IPS-20b (cell line): ENCODE data around the gene TCEAL5.
"Not testable (repeated sequence)": the region's sequence is repeated elsewhere in the genome, so short reads cannot be mapped to it uniquely, and the experiment has no call there.

Experiments
- H3K27ac ChIP-seq: one replicate; pipeline ENCODE4 v1.5.1; 2013; ENCODE audit warnings: low read length
- H3K27me3 ChIP-seq: 2 replicates; pipeline ENCODE4 v1.6.1; 2013; ENCODE audit warnings: mild to moderate bottlenecking, low read length, inconsistent platforms; ENCODE audit not compliant: insufficient read depth
- H3K36me3 ChIP-seq: 2 replicates; pipeline ENCODE4 v1.6.1; 2013; ENCODE audit warnings: low read depth, mild to moderate bottlenecking, inconsistent platforms, low read length, moderate library complexity; ENCODE audit not compliant: insufficient read depth
- H3K4me1 ChIP-seq: 2 replicates; pipeline ENCODE4 v1.6.1; 2013; ENCODE audit warnings: mild to moderate bottlenecking, control low read depth, inconsistent platforms, low read length, moderate library complexity; ENCODE audit not compliant: insufficient read depth
- H3K4me3 ChIP-seq: 2 replicates; pipeline ENCODE4 v1.5.1; 2013; ENCODE audit warnings: mild to moderate bottlenecking, low read length, inconsistent platforms
- H3K9ac ChIP-seq: 2 replicates; pipeline ENCODE4 v1.6.1; 2013; ENCODE audit warnings: low read depth, mild to moderate bottlenecking, inconsistent platforms, low read length, moderate library complexity
- H3K9me3 ChIP-seq: 2 replicates; pipeline ENCODE4 v1.6.1; 2013; ENCODE audit warnings: mild to moderate bottlenecking, low read depth, low read length, inconsistent platforms; ENCODE audit not compliant: insufficient read depth

The TCEAL5 gene

DNA sequence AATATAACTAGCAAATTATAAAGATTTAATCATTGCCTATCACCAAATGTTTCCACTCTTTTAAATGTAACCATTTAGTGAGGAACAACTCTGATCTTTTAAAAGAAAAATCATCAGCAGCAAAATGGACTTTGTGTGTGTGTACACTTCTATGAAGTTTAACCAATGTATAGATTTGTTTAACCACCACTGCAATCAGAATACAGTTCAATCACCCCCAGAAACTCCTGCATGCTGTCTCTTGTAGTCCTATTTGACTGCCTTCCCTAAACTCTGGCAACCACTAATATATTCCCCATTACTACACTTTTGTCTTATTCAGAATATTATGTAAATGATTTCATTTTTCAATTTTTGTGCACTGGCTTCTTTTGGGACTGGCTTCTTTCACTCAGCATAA lies 19.9 kb downstream of the TCEAL5 start:
- H3K4me1 ChIP-seq, result peaks cover 13% of the 10 kb centered on the region; the same call in 1 of the 2 replicates
- no peak overlapping the region for H3K4me3 ChIP-seq
- no peak overlapping the region for H3K27ac ChIP-seq
- H3K9ac ChIP-seq, result no peak overlapping the region
- H3K9me3 ChIP-seq, result no peaks in the 10 kb centered on the region
- no peaks in the 10 kb centered on the region for H3K27me3 ChIP-seq
- H3K36me3 ChIP-seq, result peaks cover 21% of the 10 kb centered on the region

DNA sequence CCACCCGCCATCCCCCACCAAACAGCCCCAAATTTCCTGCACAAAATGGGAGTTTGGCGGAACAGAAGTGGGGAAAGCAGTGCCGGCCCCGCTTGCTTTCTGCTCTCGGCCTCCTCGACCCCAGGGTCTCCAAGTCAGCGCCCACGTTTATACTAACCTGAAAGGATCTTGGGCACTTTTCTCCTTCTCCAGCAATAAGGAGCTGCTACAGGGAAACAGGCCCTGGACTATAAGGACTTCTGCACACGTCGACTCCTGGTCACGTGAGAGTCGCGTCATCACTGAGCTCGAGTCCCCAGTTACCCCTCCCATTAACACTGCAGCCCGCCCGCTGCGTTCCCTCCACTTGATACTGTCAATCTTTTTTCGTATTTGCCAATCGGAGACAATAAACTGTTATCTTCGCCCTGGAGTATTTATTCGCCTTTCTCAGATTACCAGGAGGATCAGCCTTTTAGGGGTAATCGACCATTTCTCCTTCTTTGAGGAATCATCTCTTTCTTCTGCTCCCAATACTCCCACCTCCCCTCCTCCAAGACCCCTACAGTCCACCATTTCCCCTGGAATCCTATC lies 21.5 kb downstream of the TCEAL5 start, which contains the start of gene TCEAL8:
TSS of gene TCEAL8 (minus strand) at position 235 of the 573 bp plus-strand sequence. CDS start 1,176 bp downstream, outside the sequence.
- peak within 1 kb of the TSS; percentile 98 for H3K4me3 ChIP-seq
- H3K9ac ChIP-seq, result peak within 1 kb of the TSS; percentile 95
- no peaks in the 10 kb centered on the region for H3K9me3 ChIP-seq
- H3K27me3 ChIP-seq, result no peaks in the 10 kb centered on the region
- H3K36me3 ChIP-seq, result peaks cover 22% of the 10 kb centered on the region
- peaks cover 13% of the 10 kb centered on the region; the same call in 1 of the 2 replicates for H3K4me1 ChIP-seq
- H3K27ac ChIP-seq, result peak within 1 kb of the TSS; percentile 90

DNA sequence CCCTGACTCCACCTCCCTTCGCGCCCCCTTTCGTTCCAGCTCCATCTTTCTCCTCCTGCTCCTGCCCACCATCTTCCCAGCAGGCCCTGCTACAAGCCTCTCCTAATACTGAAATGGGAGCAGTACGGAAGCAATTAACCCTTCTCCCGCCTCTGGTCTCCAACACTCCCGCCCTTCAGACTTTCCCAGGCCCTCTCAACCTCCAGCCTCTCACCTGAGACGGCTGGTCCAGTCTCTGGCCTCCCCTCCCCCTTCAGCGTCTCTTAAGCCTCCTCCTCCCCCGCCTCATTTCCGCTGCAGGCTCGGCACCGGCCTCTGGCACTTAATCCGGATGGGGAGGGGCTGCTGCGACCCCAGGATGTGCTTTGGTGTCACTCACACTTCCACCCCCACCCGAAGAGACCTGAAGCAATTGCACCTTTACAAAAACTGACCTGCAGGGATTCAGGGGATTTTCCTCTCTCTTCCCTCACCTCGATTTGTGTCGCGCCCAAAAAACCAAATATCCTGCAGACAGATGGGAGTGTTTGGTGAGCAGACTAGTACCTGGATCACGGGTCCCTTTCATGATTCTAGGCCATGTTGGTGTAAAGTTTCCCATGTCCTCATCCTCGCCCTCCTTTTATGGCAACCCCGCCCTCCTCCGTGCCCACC lies 22.3 kb downstream of the TCEAL5 start:
- Histone ChIP-seq H3K27ac (peak overlapping the region; percentile 89), H3K9me3 (no peaks in the 10 kb centered on the region), H3K36me3 (peaks cover 22% of the 10 kb centered on the region), H3K4me1 (peaks cover 13% of the 10 kb centered on the region; the same call in 1 of the 2 replicates), H3K9ac (peak overlapping the region; percentile 95), H3K4me3 (peak overlapping the region; percentile 98), H3K27me3 (no peaks in the 10 kb centered on the region)

DNA sequence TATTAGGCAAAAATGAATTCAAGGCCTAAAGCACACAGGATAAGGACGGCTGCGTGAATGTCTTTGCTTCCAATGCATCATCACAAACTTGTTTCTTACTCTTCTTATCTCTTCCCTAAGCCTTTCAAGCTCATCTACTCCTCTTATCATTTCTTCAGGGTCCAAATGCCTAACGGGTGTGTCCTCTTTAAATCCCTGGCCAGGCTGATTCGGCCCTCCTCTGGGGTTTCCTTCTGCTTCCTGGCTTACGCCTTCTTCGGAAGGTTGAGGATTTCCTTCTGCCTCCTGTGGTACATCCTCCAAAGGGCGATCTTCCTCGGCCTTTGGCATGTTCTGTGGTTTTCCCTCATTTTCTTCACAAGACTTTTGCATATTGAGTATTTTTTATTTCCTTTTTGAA lies 22.9 kb downstream of the TCEAL5 start:
- peak overlapping the region; percentile 98 for H3K4me3 ChIP-seq
- peak overlapping the region; percentile 32 for H3K27ac ChIP-seq
- H3K4me1 ChIP-seq, result peaks cover 13% of the 10 kb centered on the region; the same call in 1 of the 2 replicates
- no peaks in the 10 kb centered on the region for H3K27me3 ChIP-seq
- peaks cover 22% of the 10 kb centered on the region for H3K36me3 ChIP-seq
- H3K9ac ChIP-seq, result peak overlapping the region; percentile 95; the same call in 1 of the 2 replicates
- H3K9me3 ChIP-seq, result no peaks in the 10 kb centered on the region

DNA sequence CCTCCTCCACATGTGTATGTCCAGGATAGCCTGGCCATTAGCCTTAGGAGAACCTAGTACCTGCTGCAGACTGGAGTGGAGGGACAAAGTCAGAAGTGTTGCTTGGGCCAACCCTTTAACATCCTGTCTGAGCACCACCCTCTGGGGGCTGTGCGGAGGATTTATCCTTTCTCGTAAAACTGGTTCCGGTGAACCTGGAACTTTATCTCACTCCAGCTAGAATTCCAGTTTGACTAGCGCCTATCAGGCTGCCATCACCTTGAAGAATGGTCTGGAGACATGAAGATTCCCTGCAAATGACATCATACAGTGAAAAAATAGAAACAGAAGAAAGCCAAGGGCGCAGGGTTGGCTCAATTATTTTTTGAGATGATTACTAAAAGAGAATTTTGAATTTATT lies 25.6 kb downstream of the TCEAL5 start:
- no peak overlapping the region for H3K4me3 ChIP-seq
- H3K9ac ChIP-seq, result no peak overlapping the region
- H3K4me1 ChIP-seq, result peaks cover 13% of the 10 kb centered on the region; the same call in 1 of the 2 replicates
- no peak overlapping the region for H3K27ac ChIP-seq
- H3K36me3 ChIP-seq, result peaks cover 22% of the 10 kb centered on the region
- H3K27me3 ChIP-seq, result no peaks in the 10 kb centered on the region
- H3K9me3 ChIP-seq, result no peaks in the 10 kb centered on the region

DNA sequence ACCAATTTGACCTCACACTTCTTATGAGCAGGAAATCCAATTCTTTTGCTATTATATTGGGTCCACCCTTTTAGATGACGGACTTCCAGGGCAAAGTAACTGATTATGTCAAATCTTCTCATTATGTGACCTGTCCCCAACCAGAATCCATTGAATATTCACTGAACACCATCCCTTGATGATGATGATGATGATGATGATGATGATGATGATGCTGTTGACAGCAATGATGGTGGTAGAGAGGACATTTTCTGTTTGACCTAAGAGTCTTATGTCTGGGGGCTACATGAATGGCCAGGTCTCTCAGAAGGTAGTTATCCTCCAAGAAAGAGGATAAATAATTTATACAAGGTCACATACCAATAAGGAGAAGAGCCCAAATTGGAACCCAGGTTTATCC lies 26.7 kb downstream of the TCEAL5 start:
- H3K27me3 ChIP-seq, result no peaks in the 10 kb centered on the region
- H3K4me3 ChIP-seq, result no peak overlapping the region
- H3K36me3 ChIP-seq, result peaks cover 22% of the 10 kb centered on the region

DNA sequence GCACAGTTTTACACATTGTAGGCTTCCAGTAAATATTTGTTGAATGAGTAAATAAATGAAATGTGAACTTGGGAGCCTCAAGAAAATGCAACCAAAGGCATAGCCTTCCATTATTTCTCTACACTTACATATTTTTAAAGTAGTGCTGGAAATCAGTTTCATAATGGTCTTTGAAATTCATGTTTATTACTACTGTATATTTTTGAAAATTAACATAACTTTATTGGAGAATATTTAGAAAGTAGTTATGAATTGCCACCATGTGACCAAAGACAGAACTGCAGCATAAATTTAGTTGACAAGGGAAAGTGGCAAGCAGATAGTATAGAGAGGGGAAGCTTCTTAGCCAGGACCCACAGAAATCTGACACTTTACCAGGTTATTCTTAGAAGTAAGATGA lies 28.0 kb downstream of the TCEAL5 start:
- Histone ChIP-seq H3K4me3 (no peak overlapping the region), H3K36me3 (peaks cover 20% of the 10 kb centered on the region), H3K27me3 (no peaks in the 10 kb centered on the region), H3K9me3 (no peaks in the 10 kb centered on the region), H3K4me1 (peaks cover 4% of the 10 kb centered on the region; the same call in 1 of the 2 replicates), H3K9ac (no peak overlapping the region), H3K27ac (no peak overlapping the region)

More for the DNA sequence above, 26.7 kb downstream of the TCEAL5 start:
- no peak overlapping the region for H3K27ac ChIP-seq
- no peaks in the 10 kb centered on the region for H3K9me3 ChIP-seq
- H3K9ac ChIP-seq, result no peak overlapping the region
- H3K4me1 ChIP-seq, result peaks cover 6% of the 10 kb centered on the region; the same call in 1 of the 2 replicates

DNA sequence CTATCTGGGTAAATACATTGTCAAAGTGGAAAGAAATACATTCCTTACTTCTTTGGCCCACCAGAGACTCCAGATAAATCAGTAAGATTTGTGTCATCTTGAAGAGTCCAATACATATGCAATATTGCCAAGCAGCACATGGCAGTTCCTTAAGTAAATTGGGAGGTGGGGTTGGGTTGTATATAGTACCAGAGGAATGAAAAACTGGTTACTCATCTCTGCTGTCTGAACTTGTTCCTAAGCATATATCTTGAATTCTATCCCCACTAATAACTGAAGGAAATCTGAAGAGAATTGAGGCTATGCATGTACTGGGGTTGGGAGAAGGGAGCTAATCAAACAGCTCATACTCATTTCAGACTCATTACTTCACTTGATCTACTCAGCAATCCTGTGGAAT lies 36.4 kb downstream of the TCEAL5 start:
- H3K9ac ChIP-seq, result no peak overlapping the region
- H3K4me1 ChIP-seq, result no peaks in the 10 kb centered on the region
- H3K36me3 ChIP-seq, result no peaks in the 10 kb centered on the region
- no peaks in the 10 kb centered on the region for H3K27me3 ChIP-seq
- H3K9me3 ChIP-seq, result no peaks in the 10 kb centered on the region
- no peak overlapping the region for H3K4me3 ChIP-seq
- H3K27ac ChIP-seq, result no peak overlapping the region

DNA sequence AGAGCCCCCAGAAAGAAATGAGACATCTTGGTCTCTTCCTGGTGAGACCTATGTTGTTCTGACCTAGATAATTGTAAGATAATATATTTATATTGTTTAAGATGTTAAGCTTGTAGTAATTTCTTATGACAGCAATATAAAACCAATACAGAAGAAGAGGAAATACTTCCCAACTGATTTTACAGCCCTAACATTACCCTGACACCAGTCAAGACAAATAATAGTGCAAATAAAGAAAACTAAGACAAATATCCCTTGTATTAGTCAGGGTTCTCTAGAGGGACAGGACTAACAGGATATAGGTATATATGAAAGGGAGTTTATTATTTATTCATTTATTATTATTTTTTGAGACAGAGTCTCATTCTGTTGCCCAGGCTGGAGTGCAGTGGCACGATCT lies 40.3 kb downstream of the TCEAL5 start:
- no peak overlapping the region for H3K9ac ChIP-seq
- H3K36me3 ChIP-seq, result no peaks in the 10 kb centered on the region
- no peaks in the 10 kb centered on the region for H3K9me3 ChIP-seq
- H3K27me3 ChIP-seq, result no peaks in the 10 kb centered on the region
- no peaks in the 10 kb centered on the region for H3K4me1 ChIP-seq
- H3K27ac ChIP-seq, result no peak overlapping the region
- no peak overlapping the region for H3K4me3 ChIP-seq

DNA sequence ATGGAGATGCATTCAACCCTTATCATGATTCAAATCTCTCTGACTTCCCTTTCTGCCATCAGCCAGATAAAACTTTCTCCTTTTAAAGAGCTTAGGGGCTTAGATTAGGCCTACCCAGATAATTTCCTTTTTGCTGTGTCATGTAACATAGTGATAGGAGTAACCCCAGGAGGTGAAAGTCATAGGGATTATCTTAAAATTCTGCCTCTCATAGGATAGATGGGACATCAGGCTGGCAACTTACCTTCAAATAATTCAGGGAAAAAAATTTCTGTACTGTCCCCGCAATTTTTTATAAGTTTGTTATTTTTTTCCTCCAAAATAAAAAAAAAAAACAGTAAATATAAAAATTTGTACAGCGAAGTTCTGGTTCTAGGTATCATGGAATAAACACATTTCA lies 40.9 kb downstream of the TCEAL5 start:
- H3K4me1 ChIP-seq, H3K9me3 ChIP-seq, H3K27ac ChIP-seq, H3K9ac ChIP-seq, H3K36me3 ChIP-seq, H3K4me3 ChIP-seq, H3K27me3 ChIP-seq: not testable (repeated sequence)

DNA sequence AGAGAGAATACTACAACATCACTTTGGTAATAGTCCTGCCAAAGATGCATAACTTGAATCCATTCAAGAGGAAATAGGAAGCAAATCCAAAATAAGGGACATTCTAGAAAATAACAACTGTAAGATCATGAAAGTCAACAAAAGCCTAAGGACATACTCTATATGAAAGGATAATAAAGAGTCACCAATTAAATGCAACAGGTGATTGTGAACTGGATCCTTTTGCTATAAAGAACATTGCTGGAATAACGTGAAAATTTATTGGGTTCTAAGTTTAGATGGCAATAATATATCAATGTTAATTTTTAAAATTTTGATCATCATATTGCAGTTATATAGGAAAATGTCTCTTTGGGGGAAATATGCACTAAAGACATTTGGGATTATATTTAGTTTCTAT lies 41.7 kb downstream of the TCEAL5 start:
- no peak overlapping the region for H3K9ac ChIP-seq

DNA sequence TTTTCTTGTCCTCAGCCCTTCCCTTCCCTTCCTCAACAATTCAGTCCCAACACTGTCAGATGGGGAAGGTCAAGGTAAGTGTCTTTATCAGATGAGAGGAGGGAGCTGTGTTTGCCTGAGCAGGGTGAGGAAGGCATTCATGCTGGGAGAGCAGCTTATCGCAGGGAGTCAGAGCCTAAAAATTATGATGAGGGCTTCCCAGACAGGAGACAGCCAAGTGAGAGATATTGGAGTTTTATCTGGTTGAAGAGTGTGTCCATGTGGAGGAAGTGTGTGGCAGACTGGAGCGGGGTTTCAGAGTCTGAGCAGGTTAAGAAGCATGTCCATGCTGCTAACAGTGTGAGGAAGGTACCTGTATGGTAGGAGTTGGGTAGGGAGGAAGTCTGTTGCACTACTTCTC lies 43.3 kb downstream of the TCEAL5 start:
- Histone ChIP-seq H3K36me3 (no peaks in the 10 kb centered on the region), H3K27ac (no peak overlapping the region), H3K27me3 (no peaks in the 10 kb centered on the region), H3K4me3 (no peak overlapping the region), H3K9me3 (no peaks in the 10 kb centered on the region), H3K4me1 (no peaks in the 10 kb centered on the region), H3K9ac (no peak overlapping the region)

More for the DNA sequence above, 41.7 kb downstream of the TCEAL5 start:
- H3K27me3 ChIP-seq, result no peaks in the 10 kb centered on the region
- no peaks in the 10 kb centered on the region for H3K36me3 ChIP-seq
- no peak overlapping the region for H3K27ac ChIP-seq
- no peak overlapping the region for H3K4me3 ChIP-seq
- H3K4me1 ChIP-seq, result no peaks in the 10 kb centered on the region
- no peaks in the 10 kb centered on the region for H3K9me3 ChIP-seq
